ENCODE data around the gene C11orf58.

Gene C11orf58

DNA sequence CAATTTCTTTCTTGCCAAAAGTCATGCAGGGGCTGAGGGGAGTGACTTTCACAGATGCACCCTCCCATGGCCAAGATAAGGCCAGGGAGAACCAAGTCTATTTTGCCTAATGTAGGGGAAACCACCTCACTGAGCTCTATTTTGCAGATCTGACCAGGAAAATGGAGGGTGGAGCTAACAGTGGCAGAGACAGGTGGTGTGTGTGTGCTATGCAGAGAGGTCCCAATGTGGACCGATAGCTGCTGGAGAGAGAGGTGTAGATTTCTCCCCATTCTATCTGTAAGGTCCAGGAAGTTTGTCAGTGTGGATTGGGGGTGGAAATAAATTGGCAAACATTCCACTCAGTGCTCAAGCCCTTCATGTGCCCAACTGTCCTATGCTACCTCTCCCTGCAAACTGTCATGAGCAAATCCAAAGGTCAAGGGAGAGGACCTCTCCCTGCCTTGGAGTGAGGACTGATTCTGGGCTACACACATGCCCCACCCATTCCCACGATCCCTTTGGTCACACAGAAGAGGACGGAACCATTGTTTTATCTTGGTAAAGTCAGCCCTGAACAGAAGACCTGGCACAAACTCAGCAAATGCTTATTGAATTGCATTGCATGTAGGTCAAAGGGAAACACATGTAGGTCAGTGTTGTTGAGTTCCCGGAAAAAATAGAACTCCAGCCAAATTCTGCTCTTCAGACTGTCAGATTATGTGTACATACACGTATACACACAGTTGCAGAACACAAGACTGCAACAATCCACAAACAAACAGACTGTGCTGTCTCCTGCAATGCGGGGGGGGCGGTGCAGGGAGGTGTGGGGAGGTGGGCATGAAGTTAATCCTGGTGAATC is 65.9 kb downstream of the C11orf58 start:
- no peak for DNase-seq (ENCODE audit: low spot score)

DNA sequence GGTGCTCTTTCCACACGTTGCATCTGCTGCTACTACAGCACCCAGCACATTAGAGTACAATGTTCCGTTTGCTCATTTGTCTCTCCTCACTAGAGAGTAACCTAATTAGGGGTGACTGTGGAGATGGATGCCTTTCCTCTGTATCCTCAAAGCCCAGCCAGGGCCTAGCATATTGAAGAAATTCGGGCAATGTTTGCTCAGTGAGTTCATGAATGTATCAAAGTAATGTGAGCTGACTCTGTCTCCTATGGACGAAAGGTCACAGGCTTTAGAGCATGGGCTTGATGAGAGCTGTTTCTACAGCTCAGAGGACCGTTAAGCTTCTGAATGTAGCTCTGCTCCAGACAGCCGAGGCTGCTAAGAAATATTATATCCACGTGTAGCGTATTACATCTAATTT is 67.5 kb downstream of the C11orf58 start:
- DNase-seq (ENCODE audit: low spot score) = no peak

DNA sequence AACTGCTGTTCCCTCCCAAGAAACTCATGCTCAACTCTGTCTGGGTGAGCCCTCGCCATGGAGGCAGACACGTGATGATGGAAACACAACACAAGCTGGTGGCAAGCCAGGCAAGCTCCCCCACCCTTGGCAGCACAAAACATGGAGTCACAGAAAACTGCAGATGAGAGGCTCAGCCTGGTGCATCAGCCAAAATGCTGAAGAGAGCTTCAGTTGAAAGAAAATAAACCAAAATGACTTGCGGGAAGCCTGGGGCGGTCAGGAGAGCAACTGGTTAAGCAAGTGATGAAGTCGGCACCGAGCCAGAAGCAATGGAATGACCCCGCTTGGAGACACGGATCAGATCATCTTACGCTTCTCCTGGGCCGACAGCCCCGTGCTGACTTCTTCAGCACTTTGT is 68.3 kb downstream of the C11orf58 start:
- DNase-seq (ENCODE audit: low spot score) = no peak

DNA sequence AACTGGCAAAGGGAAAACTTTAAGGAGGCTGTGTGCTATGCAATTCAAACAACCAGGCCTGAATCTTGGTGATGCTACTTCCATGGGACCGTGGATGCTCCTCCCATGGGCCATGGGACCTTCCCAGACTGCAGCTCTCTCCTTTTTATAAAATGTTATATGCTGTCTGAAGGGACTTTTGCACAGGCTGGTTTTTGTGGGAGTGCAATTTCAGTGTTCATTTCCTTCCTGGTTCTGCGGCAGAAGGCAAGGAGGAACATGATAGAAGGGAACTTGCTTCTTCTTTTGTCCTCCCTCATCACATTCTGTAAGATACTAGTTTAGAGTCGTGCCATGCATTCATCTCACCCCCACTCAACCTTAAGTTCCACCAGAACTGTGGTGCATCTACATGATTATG is 68.9 kb downstream of the C11orf58 start:
- DNase-seq (ENCODE audit: low spot score) = no peak

All from D341Med (cell line).